NCI-H187 treated with DMSO at 0.1 percent for 48 hours (cell line): Measurements from ENCODE around the gene PRMT3.
"Not testable (repeated sequence)": the region's sequence is repeated elsewhere in the genome, so short reads cannot be mapped to it uniquely, and the experiment has no call there.

Experiments used
- DNase-seq: peaks from one replicate; lab custom pipeline; 2025; lab: John Stamatoyannopoulos, UW

PRMT3 gene

GRCh38 chr11:20457934-20458680 lies 70.6 kb downstream of the PRMT3 start:
- DNase-seq, result no peak

- DNase-seq, result no peak
Observed at GRCh38 chr11:20458905-20459632, 71.6 kb downstream of the PRMT3 start.

- no peak for DNase-seq
Observed at GRCh38 chr11:20459865-20460264, 72.3 kb downstream of the PRMT3 start.

- no peak for DNase-seq
Observed at GRCh38 chr11:20464518-20464917, 77.0 kb downstream of the PRMT3 start.

- no peak for DNase-seq
Observed at GRCh38 chr11:20467487-20468185, 80.1 kb downstream of the PRMT3 start.

- no peak for DNase-seq
Observed at GRCh38 chr11:20470348-20470747, 82.8 kb downstream of the PRMT3 start.

- not testable (repeated sequence) for DNase-seq
Observed at GRCh38 chr11:20471929-20472328, 84.4 kb downstream of the PRMT3 start.

- no peak for DNase-seq
Observed at GRCh38 chr11:20474176-20474881, 86.8 kb downstream of the PRMT3 start.

- DNase-seq, result no peak
Observed at GRCh38 chr11:20474882-20475517, 87.5 kb downstream of the PRMT3 start.

- DNase-seq, result no peak
Observed at GRCh38 chr11:20477418-20478090, 90.0 kb downstream of the PRMT3 start.

GRCh38 chr11:20479513-20479912 lies 92.0 kb downstream of the PRMT3 start:
- no peak for DNase-seq

- DNase-seq, result no peak
Observed at GRCh38 chr11:20483931-20484330, 96.4 kb downstream of the PRMT3 start.

GRCh38 chr11:20484416-20484815 lies 96.9 kb downstream of the PRMT3 start:
- DNase-seq, result not testable (repeated sequence)

GRCh38 chr11:20488352-20488751 lies 100.8 kb downstream of the PRMT3 start:
- DNase-seq, result peak; percentile 98

- DNase-seq, result no peak
Observed at GRCh38 chr11:20489948-20490347, 102.4 kb downstream of the PRMT3 start.

GRCh38 chr11:20493340-20493739 lies 105.8 kb downstream of the PRMT3 start:
- DNase-seq, result no peak

- DNase-seq, result no peak
Observed at GRCh38 chr11:20497124-20497792, 109.7 kb downstream of the PRMT3 start.

- DNase-seq, result no peak
Observed at GRCh38 chr11:20501252-20501651, 113.7 kb downstream of the PRMT3 start.

GRCh38 chr11:20501971-20502370 lies 114.5 kb downstream of the PRMT3 start:
- no peak for DNase-seq

GRCh38 chr11:20511982-20512381 lies 124.5 kb downstream of the PRMT3 start:
- DNase-seq, result no peak

- DNase-seq, result no peak
Observed at GRCh38 chr11:20512869-20513268, 125.4 kb downstream of the PRMT3 start.
